Daoy (cell line): ENCODE data around the gene BCAP29. TPM values are rescaled to one million over a fixed set of nuclear protein-coding genes. Genes with fewer than 3 reads are reported as not detected.
A peak's percentile ranks its signal among the peaks of the same experiment; 100 is the strongest.
"Not testable (repeated sequence)": the region's sequence is repeated elsewhere in the genome, so short reads cannot be mapped to it uniquely, and the experiment has no call there.

ENCODE experiments used
- DNase-seq: peaks from one replicate; pipeline ENCODE4 v3.0.0-alpha.2; 2015; ENCODE audit warnings: low read depth
- total RNA-seq: library from RNA; depleted of rRNA; stranded (reverse); fragments of >200 nt; shearing (Covaris generic); gene quantifications from 2 replicates; pipeline ENCODE4 v1.2.3, GENCODE V29; 2014; rRNA removed

The BCAP29 gene
- 197 and 279 TPM in 2 replicates for total RNA-seq

- DNase-seq, result peak; percentile 91
Observed at GRCh38 chr7:107579885-107580715, at the start of gene BCAP29. TSS of gene BCAP29 (plus strand) at chr7:107580246. CDS start at chr7:107580773, 527 bp downstream.

GRCh38 chr7:107530751-107531150, 49.3 kb upstream of the BCAP29 start:
- no peak for DNase-seq

- no peak for DNase-seq
Observed at GRCh38 chr7:107534139-107534538, 45.9 kb upstream of the BCAP29 start.

GRCh38 chr7:107537228-107537627, 42.8 kb upstream of the BCAP29 start:
- not testable (repeated sequence) for DNase-seq

GRCh38 chr7:107538001-107538400, 42.0 kb upstream of the BCAP29 start:
- no peak for DNase-seq

- DNase-seq, result no peak
Observed at GRCh38 chr7:107543338-107543993, 36.6 kb upstream of the BCAP29 start.

- no peak for DNase-seq
Observed at GRCh38 chr7:107544848-107545591, 35.0 kb upstream of the BCAP29 start.

GRCh38 chr7:107551936-107552335, 28.1 kb upstream of the BCAP29 start:
- no peak for DNase-seq

- no peak for DNase-seq
Observed at GRCh38 chr7:107555893-107556292, 24.2 kb upstream of the BCAP29 start.

- peak; percentile 37 for DNase-seq
Observed at GRCh38 chr7:107559864-107560263, 20.2 kb upstream of the BCAP29 start.

GRCh38 chr7:107560898-107561516, 19.0 kb upstream of the BCAP29 start:
- no peak for DNase-seq

- no peak for DNase-seq
Observed at GRCh38 chr7:107563081-107563774, 16.8 kb upstream of the BCAP29 start.

GRCh38 chr7:107563775-107564552, 16.1 kb upstream of the BCAP29 start, which contains the start of the genes COG5 and DUS4L:
TSS of gene COG5 (minus strand) at chr7:107563920. CDS start at chr7:107563896, 24 bp downstream.
TSS of gene DUS4L (plus strand) at chr7:107563971. CDS start at chr7:107567071, 3,100 bp downstream.
- DNase-seq, result peak; percentile 95

- DNase-seq, result peak; percentile 79
Observed at GRCh38 chr7:107564553-107565298, 15.3 kb upstream of the BCAP29 start.

- no peak for DNase-seq
Observed at GRCh38 chr7:107570298-107570697, 9.7 kb upstream of the BCAP29 start.

GRCh38 chr7:107573537-107573936, 6.5 kb upstream of the BCAP29 start:
- no peak for DNase-seq

GRCh38 chr7:107579554-107579884, 527 bp upstream of the BCAP29 start:
- DNase-seq, result no peak

GRCh38 chr7:107580716-107581383, 804 bp downstream of the BCAP29 start:
- no peak for DNase-seq

- DNase-seq, result no peak
Observed at GRCh38 chr7:107581387-107582013, 1.5 kb downstream of the BCAP29 start.
